Liver (tissue), 9 donors: ENCODE results near the gene DAND5. TPM values are rescaled to one million over a fixed set of nuclear protein-coding genes. Genes with fewer than 3 reads are reported as not detected.

ENCODE experiments used
- DNase-seq: peaks from one replicate; pipeline ENCODE4 v3.0.0-alpha.2; 2017; ENCODE audit warnings: low spot score
- H3K27ac ChIP-seq, 2 donors: one replicate each; pipeline ENCODE4 v1.7.0; 2013; ENCODE audit warnings: inconsistent platforms in 2 of 2, low read length in 2 of 2, control low read depth in 1 of 2, low read depth in 1 of 2, mild to moderate bottlenecking in 1 of 2
- H3K27me3 ChIP-seq, 4 donors: one replicate each; pipeline versions ENCODE4 v1.6.1 to v1.7.0; 2013; ENCODE audit warnings: low read length in 3 of 4, inconsistent platforms in 1 of 4, mild to moderate bottlenecking in 1 of 4, moderate library complexity in 1 of 4; ENCODE audit not compliant: control insufficient read depth in 4 of 4, insufficient read depth in 4 of 4
- H3K36me3 ChIP-seq, 4 donors: one replicate each; pipeline versions ENCODE4 v1.6.1 to v1.7.0; 2013; ENCODE audit warnings: low read length in 3 of 4, mild to moderate bottlenecking in 3 of 4, low read depth in 1 of 4, moderate library complexity in 1 of 4; ENCODE audit not compliant: control insufficient read depth in 4 of 4, insufficient read depth in 3 of 4
- H3K4me1 ChIP-seq, 4 donors: one replicate each; pipeline versions ENCODE4 v1.6.1 to v1.7.0; 2013; ENCODE audit warnings: low read length in 3 of 4, mild to moderate bottlenecking in 3 of 4, moderate library complexity in 1 of 4; ENCODE audit not compliant: control insufficient read depth in 4 of 4, insufficient read depth in 4 of 4
- H3K4me3 ChIP-seq, 3 donors: one replicate each; pipeline versions ENCODE4 v1.6.1 to v1.7.0; 2013; ENCODE audit warnings: low read length in 3 of 3, control low read depth in 1 of 3, low read depth in 1 of 3, mild to moderate bottlenecking in 1 of 3
- H3K9ac ChIP-seq, 2 donors: one replicate each; pipeline ENCODE4 v1.7.0; 2013; ENCODE audit warnings: low read length in 2 of 2, mild to moderate bottlenecking in 2 of 2, moderate library complexity in 2 of 2, control low read depth in 1 of 2, low read depth in 1 of 2
- H3K9me3 ChIP-seq, 4 donors: one replicate each; pipeline versions ENCODE4 v1.6.1 to v1.7.0; 2013; ENCODE audit warnings: low read length in 3 of 4; ENCODE audit not compliant: control insufficient read depth in 4 of 4
- EGR1 ChIP-seq, 2 donors: IDR thresholded peaks; 2 replicates each; pipeline ENCODE4 v1.6.1; 2016 to 2018; ENCODE audit warnings: antibody characterized with exemption in 2 of 2, low read depth in 2 of 2
- FOXA1 ChIP-seq: IDR thresholded peaks from 2 replicates; pipeline ENCODE4 v1.6.1; 2016; ENCODE audit warnings: antibody characterized with exemption
- FOXA2 ChIP-seq: IDR thresholded peaks from 2 replicates; pipeline ENCODE4 v1.6.1; 2016; ENCODE audit warnings: antibody characterized with exemption
- HNF4A ChIP-seq, 2 donors: conservative IDR thresholded peaks; 2 replicates each; pipeline ENCODE4 v1.6.1; 2016; ENCODE audit warnings: antibody characterized with exemption in 2 of 2, mild to moderate bottlenecking in 2 of 2
- HNF4G ChIP-seq: IDR thresholded peaks from 2 replicates; pipeline ENCODE4 v1.6.1; 2016; ENCODE audit warnings: antibody characterized with exemption
- JUND ChIP-seq, 2 donors: IDR thresholded peaks; 2 replicates each; pipeline ENCODE4 v1.6.1; 2016; ENCODE audit warnings: antibody characterized with exemption in 2 of 2
- MAX ChIP-seq: IDR thresholded peaks from 2 replicates; pipeline ENCODE4 v1.6.1; 2016; ENCODE audit warnings: antibody characterized with exemption
- NR2F2 ChIP-seq: IDR thresholded peaks from 2 replicates; pipeline ENCODE4 v1.6.1; 2016; ENCODE audit warnings: antibody characterized with exemption
- RAD21 ChIP-seq, 2 donors: IDR thresholded peaks; 2 replicates each; pipeline ENCODE4 v1.6.1; 2016; ENCODE audit warnings: antibody characterized with exemption in 2 of 2, mild to moderate bottlenecking in 2 of 2
- RXRA ChIP-seq, 2 donors: IDR thresholded peaks; 2 replicates each; pipeline ENCODE4 v1.6.1; 2017 to 2018; ENCODE audit warnings: antibody characterized with exemption in 2 of 2, mild to moderate bottlenecking in 1 of 2
- SP1 ChIP-seq: IDR thresholded peaks from 2 replicates; pipeline ENCODE4 v1.6.1; 2018; ENCODE audit warnings: antibody characterized with exemption, mild to moderate bottlenecking
- TAF1 ChIP-seq: conservative IDR thresholded peaks from 2 replicates; pipeline ENCODE4 v1.6.1; 2016; ENCODE audit warnings: antibody characterized with exemption, mild to moderate bottlenecking
- YY1 ChIP-seq: IDR thresholded peaks from 2 replicates; pipeline ENCODE4 v1.6.1; 2016; ENCODE audit warnings: antibody characterized with exemption, mild to moderate bottlenecking
- WGBS: extraction: QIAGEN DNeasy Blood & Tissue Kit; methylation state at CpG from one replicate; pipeline ENCODE4 v1.1.7; 2013; 5-methylcytosine and 5-hydroxymethylcytosine counted together
- polyA plus RNA-seq, 2 donors: library from polyadenylated mRNA; stranded (reverse) in 1 of 2; unstranded in 1 of 2; fragments of 200-250 nt in 1 of 2; fragments of >200 nt in 1 of 2; fragmentation: Nextera tagmentation in 1 of 2; extraction: Ambion mirVana in 1 of 2; gene quantifications; one replicate each; pipeline versions ENCODE4 v1.2.1 to v1.2.3, GENCODE V29; 2013 to 2015
- total RNA-seq, 2 donors: library from RNA; depleted of rRNA; stranded (reverse); fragments of >200 nt; gene quantifications; one replicate each; pipeline ENCODE4 v1.2.3, GENCODE V29; 2014
- TF ChIP-seq, protein P1 (sequence below): fragments of 150-350 bp; IDR thresholded peaks from 2 replicates; pipeline ENCODE4 v1.5.1; 2017; ENCODE audit warnings: improper control_type of control experiment, low read depth, low read length; ENCODE audit not compliant: missing input control
- TF ChIP-seq, protein P2 (sequence below): IDR thresholded peaks from 2 replicates; pipeline ENCODE4 v1.6.1; 2016; ENCODE audit warnings: antibody characterized with exemption
- TF ChIP-seq, protein P3 (sequence below): IDR thresholded peaks from 2 replicates; pipeline ENCODE4 v1.6.1; 2016; ENCODE audit warnings: antibody characterized with exemption, mild to moderate bottlenecking
- TF ChIP-seq, protein P4 (sequence below): IDR thresholded peaks from 2 replicates; pipeline ENCODE4 v1.6.1; 2016; ENCODE audit warnings: antibody characterized with exemption
- donor health status: healthy.
- donor health status: healthy.
- donor health status: healthy.
- donor health status: healthy.
- donor health status: healthy.

Gene DAND5
- total and polyA plus RNA-seq, 4 donors, result 0.23 TPM; not detected in 3

DNA sequence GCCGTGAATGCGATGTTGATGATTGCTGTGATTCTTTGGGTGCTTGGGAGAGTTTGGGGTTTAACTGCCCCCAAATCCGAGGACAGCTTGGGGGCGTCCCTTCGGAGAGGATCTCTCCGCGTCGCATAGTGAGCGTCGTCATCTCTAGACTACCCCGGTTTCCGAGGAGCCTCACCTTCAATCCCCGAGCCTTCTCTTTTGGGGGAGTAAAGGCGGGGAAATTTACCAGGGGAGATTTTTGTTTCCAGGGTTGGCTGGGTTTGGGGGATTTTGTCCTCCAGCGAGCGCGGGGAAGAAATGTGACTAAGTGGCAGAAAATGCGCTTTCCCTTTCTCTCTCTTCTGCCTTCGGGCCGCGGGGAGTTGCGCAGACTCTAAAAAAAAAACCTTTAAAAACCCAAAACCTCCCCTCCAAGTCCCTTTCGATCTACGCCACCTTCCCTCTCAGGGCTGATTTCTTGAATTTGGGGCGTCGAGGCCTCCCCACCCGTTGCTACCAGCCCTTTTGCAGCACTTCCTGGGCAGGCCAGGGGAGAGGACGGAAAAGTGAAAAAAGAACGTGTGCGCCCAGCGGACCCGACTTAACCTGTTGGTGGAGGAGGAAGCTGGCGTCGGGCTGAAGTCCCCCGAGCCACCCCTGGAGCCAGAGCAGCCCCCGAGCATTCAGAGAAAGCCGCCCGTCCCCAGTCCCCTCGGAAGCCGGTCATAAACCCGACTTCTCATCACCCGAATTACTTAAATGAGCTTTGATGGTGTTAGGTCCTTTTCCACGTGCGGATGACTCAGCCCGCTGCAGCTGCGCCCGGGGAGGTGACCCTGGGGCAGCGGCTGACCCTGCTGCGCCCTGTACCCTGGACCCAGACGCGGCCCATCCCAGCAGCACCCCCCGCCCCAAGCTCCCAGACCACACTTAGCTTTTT is 43.6 kb downstream of the DAND5 start (continued):
- TF ChIP-seq, protein P1, sequence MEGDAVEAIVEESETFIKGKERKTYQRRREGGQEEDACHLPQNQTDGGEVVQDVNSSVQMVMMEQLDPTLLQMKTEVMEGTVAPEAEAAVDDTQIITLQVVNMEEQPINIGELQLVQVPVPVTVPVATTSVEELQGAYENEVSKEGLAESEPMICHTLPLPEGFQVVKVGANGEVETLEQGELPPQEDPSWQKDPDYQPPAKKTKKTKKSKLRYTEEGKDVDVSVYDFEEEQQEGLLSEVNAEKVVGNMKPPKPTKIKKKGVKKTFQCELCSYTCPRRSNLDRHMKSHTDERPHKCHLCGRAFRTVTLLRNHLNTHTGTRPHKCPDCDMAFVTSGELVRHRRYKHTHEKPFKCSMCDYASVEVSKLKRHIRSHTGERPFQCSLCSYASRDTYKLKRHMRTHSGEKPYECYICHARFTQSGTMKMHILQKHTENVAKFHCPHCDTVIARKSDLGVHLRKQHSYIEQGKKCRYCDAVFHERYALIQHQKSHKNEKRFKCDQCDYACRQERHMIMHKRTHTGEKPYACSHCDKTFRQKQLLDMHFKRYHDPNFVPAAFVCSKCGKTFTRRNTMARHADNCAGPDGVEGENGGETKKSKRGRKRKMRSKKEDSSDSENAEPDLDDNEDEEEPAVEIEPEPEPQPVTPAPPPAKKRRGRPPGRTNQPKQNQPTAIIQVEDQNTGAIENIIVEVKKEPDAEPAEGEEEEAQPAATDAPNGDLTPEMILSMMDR, result no peak
- peak; percentile 35 for TF ChIP-seq SP1
- TF ChIP-seq, protein P2, sequence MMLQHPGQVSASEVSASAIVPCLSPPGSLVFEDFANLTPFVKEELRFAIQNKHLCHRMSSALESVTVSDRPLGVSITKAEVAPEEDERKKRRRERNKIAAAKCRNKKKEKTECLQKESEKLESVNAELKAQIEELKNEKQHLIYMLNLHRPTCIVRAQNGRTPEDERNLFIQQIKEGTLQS, result peak; percentile 64
- TF ChIP-seq YY1, result no peak

DNA sequence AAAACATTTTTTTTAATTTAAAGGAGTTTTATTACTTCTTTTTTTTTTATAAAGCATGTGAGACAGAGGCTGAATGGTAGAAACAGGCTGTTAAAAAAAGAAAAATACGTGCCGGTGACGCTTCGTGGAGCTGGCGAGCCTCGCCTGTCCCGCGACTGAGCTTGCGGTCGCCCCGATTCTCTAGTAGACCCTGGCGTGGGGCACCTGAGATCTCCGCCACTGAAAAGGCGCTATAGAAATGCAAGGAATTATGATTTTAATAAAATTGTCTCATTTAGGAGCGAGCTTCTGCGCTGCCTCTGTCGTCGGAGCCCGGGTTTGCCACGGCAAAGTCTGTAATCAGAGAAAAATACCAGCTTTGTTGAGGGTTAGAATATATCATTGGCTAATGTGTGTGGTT is 44.3 kb downstream of the DAND5 start:
- H3K9me3 ChIP-seq, result no peaks in the 10 kb centered on the region
- DNase-seq, result no peak
- peaks cover 20 to 56% (median 31%) of the 10 kb centered on the region in 4 donors for H3K4me1 ChIP-seq
- 61% methylated on average over 20 of the region's 20 CpGs for WGBS
- no peak overlapping the region for H3K27ac ChIP-seq
- no peaks in the 10 kb centered on the region for H3K36me3 ChIP-seq
- H3K9ac ChIP-seq, result no peak overlapping the region
- no peak overlapping the region for H3K4me3 ChIP-seq
- H3K27me3 ChIP-seq, result no peaks in the 10 kb centered on the region
- TF ChIP-seq HNF4G (no peak), MAX (no peak), JUND (IDR thresholded peaks at IDR 0.05) (no peak), RXRA (IDR thresholded peaks at IDR 0.05) (no peak), RAD21 (IDR thresholded peaks at IDR 0.05) (no peak), NR2F2 (no peak), FOXA1 (no peak), FOXA2 (no peak), EGR1 (IDR thresholded peaks at IDR 0.05; ENCODE audit: low read depth in 2 of 2) (no peak), HNF4A (conservative IDR thresholded peaks at IDR 0.05) (no peak), YY1 (no peak), SP1 (no peak), TAF1 (no peak)
- TF ChIP-seq, protein P1, result no peak
- TF ChIP-seq, protein P3, sequence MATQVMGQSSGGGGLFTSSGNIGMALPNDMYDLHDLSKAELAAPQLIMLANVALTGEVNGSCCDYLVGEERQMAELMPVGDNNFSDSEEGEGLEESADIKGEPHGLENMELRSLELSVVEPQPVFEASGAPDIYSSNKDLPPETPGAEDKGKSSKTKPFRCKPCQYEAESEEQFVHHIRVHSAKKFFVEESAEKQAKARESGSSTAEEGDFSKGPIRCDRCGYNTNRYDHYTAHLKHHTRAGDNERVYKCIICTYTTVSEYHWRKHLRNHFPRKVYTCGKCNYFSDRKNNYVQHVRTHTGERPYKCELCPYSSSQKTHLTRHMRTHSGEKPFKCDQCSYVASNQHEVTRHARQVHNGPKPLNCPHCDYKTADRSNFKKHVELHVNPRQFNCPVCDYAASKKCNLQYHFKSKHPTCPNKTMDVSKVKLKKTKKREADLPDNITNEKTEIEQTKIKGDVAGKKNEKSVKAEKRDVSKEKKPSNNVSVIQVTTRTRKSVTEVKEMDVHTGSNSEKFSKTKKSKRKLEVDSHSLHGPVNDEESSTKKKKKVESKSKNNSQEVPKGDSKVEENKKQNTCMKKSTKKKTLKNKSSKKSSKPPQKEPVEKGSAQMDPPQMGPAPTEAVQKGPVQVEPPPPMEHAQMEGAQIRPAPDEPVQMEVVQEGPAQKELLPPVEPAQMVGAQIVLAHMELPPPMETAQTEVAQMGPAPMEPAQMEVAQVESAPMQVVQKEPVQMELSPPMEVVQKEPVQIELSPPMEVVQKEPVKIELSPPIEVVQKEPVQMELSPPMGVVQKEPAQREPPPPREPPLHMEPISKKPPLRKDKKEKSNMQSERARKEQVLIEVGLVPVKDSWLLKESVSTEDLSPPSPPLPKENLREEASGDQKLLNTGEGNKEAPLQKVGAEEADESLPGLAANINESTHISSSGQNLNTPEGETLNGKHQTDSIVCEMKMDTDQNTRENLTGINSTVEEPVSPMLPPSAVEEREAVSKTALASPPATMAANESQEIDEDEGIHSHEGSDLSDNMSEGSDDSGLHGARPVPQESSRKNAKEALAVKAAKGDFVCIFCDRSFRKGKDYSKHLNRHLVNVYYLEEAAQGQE, result no peak
- TF ChIP-seq, protein P2, result no peak
- TF ChIP-seq, protein P4, sequence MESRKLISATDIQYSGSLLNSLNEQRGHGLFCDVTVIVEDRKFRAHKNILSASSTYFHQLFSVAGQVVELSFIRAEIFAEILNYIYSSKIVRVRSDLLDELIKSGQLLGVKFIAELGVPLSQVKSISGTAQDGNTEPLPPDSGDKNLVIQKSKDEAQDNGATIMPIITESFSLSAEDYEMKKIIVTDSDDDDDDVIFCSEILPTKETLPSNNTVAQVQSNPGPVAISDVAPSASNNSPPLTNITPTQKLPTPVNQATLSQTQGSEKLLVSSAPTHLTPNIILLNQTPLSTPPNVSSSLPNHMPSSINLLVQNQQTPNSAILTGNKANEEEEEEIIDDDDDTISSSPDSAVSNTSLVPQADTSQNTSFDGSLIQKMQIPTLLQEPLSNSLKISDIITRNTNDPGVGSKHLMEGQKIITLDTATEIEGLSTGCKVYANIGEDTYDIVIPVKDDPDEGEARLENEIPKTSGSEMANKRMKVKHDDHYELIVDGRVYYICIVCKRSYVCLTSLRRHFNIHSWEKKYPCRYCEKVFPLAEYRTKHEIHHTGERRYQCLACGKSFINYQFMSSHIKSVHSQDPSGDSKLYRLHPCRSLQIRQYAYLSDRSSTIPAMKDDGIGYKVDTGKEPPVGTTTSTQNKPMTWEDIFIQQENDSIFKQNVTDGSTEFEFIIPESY, result no peak
